HepG2 (cell line): ENCODE data around the gene AUTS2.

Source experiments
- ELK4 ChIP-seq: sonication (generic); formaldehyde crosslinking; IDR thresholded peaks from 2 replicates; pipeline ENCODE4 v1.9.0; 2021; ENCODE audit warnings: missing genetic modification reagents, borderline replicate concordance
- FOSL1 ChIP-seq: sonication (generic); formaldehyde crosslinking; IDR thresholded peaks from 2 replicates; pipeline ENCODE4 v1.9.0; 2021; ENCODE audit warnings: missing genetic modification reagents, borderline replicate concordance
- FOXP1 ChIP-seq, 2 experiments: fragments of 450-650 bp in 1 of 2; IDR thresholded peaks; 2 replicates each; pipeline ENCODE4 v1.6.1; 2017 to 2018; ENCODE audit warnings: antibody characterized with exemption in 1 of 2
- HINFP ChIP-seq: sonication (generic); formaldehyde crosslinking; IDR thresholded peaks from 2 replicates; pipeline ENCODE4 v1.4.0; 2020; ENCODE audit warnings: low read depth, mild to moderate bottlenecking, missing genetic modification reagents
- KLF6 ChIP-seq: IDR thresholded peaks from 2 replicates; pipeline ENCODE4 v1.8.0; 2016; ENCODE audit warnings: missing biosample characterization, missing genetic modification reagents
- MAFF ChIP-seq: IDR thresholded peaks from 2 replicates; pipeline ENCODE4 v1.6.1; 2011; ENCODE audit warnings: low read depth, low read length, improper control_type of control experiment
- ZNF3 ChIP-seq: IDR thresholded peaks from 2 replicates; pipeline ENCODE4 v1.7.0; 2017; ENCODE audit warnings: inconsistent platforms
- ZNF557 ChIP-seq: sonication (generic); formaldehyde crosslinking; IDR thresholded peaks from 2 replicates; pipeline ENCODE4 v1.4.0; 2020; ENCODE audit warnings: missing genetic modification reagents
- ZNF784 ChIP-seq: sonication (generic); formaldehyde crosslinking; IDR thresholded peaks from 2 replicates; pipeline ENCODE4 v1.5.1; 2020; ENCODE audit warnings: missing genetic modification reagents, mild to moderate bottlenecking, borderline replicate concordance

GRCh38 chr7:70426249-70426880 is 828.1 kb downstream of the AUTS2 start:
- TF ChIP-seq HINFP (CRISPR knock-in tag) (no peak), ZNF784 (CRISPR knock-in tag) (no peak), FOSL1 (no peak), ELK4 (no peak), ZNF557 (CRISPR knock-in tag) (no peak), MAFF (no peak), FOXP1 (IDR thresholded peaks at IDR 0.05) (no peak), FOXP1 (CRISPR knock-in tag; IDR thresholded peaks at IDR 0.05) (no peak), KLF6 (CRISPR knock-in tag) (no peak), ZNF3 (no peak)
